Kidney tubule cell (primary cell): ENCODE data around the gene UNC13A.
"Not testable (repeated sequence)": the region's sequence is repeated elsewhere in the genome, so short reads cannot be mapped to it uniquely, and the experiment has no call there.

Experiments used
- DNase-seq: peaks from one replicate; pipeline ENCODE4 v3.0.0-alpha.2; 2018; ENCODE audit warnings: low spot score

The UNC13A gene

GRCh38 chr19:17604372-17605025 is 83.7 kb downstream of the UNC13A start:
- no peak for DNase-seq

- DNase-seq = no peak
Observed at GRCh38 chr19:17602872-17603510, 85.2 kb downstream of the UNC13A start.

GRCh38 chr19:17602217-17602616 is 85.9 kb downstream of the UNC13A start:
- DNase-seq = no peak

- DNase-seq = no peak
Observed at GRCh38 chr19:17601683-17602082, 86.5 kb downstream of the UNC13A start.

DNA sequence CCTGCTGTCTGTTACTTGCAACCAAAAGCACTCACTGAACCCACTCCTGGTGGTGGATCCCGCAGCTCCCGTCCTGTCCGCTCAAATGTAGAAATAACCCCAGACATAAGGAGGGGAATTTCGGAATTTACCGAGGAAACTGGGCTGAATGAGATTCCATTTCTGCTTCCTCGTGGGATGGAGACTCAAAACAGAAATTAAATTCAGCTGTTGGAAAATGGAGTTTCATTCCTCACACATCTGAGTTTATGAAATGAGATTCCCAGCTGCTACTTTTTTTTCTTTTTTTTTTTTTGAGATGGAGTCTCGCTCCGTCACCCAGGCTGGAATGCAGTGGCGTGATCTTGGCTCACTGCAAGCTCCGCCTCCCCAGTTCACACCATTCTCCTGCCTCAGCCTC is 88.4 kb downstream of the UNC13A start:
- no peak for DNase-seq

GRCh38 chr19:17598953-17599352 is 89.2 kb downstream of the UNC13A start:
- DNase-seq = no peak

DNA sequence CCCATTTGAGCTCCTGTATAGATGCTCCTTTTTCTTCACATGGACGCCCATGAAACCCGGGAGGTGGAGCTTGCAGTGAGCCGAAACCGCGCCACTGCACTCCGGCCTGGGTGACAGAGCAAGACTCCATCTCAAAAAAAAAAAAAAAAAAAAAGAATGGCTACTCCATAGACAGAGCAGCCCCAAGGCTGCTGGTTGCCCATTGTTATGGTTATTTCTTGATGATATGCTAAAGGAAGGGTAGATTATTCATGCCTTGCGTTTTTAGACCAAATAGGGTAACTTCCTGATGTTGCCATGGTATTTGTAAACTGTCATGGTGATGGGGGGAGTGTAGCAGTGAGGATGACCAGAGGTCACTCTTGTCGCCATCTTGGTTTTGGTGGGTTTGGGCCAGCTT is 90.1 kb downstream of the UNC13A start:
- DNase-seq = not testable (repeated sequence)

GRCh38 chr19:17594296-17594695 is 93.9 kb downstream of the UNC13A start:
- not testable (repeated sequence) for DNase-seq

DNA sequence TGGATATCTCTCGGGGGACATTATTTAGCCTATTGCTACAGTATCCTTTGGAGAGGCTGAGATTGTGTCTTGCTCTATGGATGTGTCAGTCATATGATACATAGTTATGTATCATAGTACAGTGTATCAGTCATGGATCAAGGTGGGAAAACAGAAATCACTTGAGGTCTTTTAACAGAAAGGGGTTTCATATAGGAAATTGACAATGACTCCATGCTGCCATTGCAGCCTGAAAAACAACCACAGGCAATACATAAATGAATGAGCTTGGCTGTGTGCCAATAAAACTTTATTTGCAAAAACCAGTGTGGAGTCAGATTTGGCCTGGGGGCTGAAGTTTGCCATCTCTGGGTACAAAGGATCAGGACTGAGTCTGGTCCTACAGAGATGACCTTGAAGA is 97.3 kb downstream of the UNC13A start:
- DNase-seq = no peak

DNA sequence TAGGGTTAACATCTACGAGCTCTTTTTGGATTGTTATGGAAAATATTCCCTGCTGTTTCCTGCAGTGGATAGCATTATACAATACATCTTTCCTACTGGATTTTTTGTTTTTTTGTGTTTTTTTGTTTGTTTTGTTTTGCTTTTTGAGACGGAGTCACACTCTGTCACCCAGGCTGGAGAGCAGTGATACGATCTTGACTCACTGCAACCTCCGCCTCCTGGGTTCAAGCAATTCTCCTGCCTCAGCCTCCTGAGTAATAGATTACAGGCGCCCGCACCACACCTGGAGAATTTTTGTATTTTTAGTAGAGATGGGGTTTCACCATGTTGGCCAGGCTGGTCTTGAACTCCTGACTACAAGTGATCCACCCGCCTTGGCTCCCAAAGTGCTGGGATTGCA is 102.8 kb downstream of the UNC13A start:
- not testable (repeated sequence) for DNase-seq

DNA sequence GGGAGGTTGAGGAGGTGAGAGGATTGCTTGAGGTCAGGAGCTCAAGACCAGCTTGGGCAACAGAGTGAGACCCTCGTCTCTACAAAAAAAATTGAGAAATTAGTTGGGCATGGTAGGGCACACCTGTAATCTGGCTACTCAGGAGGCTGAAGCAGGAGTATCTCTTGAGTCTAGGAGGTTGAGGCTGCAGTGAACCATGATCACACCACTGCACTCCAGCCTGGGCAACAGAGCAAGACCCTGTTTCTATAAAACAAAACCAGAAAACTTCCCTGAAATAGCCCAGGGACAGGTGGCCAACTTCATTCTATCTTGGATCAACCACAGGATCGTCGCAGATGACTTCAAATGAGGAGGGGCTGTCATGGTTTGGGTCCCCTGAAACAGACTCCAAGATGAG is 104.0 kb downstream of the UNC13A start:
- DNase-seq = no peak

DNA sequence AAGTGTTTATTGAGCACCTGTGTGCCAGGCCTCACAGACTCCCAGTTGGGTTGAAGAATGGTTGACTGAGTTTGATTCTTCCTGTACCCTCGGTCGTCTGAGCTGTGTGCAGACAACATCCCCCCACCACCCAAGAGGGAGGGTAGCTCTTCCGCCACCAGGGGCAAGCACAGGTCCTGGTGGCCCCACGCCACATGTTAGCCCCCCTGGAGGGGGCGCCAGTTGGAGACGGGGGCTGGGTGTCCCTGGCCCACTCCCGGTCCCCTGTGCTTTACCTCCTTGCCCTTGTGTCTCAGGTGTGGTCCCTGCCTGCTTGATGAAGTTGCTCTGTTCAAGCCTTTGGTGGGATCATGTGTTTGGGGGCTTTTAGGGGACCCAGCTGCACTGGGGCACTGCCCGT is 105.5 kb downstream of the UNC13A start:
- no peak for DNase-seq

DNA sequence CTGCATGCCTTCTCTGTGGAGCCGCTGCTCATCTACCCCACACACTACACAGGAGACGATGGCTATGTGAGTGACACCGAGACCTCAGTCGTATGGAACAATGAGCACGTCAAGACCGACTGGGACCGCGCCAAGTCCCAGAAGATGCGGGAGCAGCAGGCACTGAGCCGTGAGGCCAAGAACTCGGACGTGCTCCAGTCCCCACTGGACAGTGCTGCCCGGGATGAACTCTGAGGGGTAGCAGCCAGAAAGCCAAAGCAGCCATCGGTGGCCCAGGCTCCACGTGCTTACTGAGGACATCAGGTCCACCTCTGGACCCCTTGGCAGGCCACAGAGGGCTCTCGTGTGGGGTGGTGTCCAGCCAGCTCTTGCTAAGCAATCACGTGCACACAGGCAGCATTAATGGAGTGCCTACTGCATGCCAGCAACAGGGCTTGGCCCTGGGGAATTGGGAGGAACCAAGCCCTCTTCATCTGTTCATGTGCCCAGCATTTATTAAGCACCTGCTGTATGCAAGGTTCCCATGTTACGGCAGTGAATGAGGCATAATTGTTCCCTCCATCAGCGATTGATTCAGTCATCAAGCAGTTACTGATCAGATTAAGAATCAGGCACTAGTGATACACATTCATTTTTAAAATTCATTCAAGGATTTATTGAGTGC is 106.8 kb downstream of the UNC13A start:
- DNase-seq = no peak

DNA sequence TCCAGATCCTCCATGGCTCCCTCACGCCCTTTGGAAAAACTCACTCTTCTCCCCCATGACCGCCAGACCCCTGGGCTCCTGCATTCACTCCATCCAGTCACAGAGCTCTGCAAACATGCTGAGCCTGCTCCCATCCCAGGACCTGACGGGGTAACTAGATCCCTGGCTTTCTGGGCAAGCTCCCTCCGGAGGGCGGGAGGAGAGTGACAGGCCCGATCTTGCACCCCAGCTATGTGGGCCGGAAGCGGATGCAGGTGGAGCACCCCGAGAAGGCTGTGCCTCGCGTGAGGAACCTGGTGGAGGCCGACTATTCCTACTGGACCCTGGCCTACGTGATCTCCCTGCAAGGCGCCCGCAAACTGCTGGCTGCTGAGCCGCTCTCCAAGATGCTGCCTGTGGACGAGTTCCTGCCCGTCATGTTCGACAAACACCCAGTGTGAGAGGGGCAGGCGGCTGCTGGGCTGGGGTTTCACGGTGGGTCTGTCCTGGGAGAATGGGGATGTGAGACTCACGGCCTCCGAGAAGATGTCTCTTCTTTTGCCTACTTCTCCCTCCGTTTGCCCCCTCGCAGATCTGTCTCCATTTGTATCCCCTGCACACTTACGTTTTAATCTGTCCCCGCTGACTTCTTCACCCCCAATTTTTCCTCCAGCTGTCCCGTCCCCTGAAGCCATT is 107.5 kb downstream of the UNC13A start:
- DNase-seq = no peak

DNA sequence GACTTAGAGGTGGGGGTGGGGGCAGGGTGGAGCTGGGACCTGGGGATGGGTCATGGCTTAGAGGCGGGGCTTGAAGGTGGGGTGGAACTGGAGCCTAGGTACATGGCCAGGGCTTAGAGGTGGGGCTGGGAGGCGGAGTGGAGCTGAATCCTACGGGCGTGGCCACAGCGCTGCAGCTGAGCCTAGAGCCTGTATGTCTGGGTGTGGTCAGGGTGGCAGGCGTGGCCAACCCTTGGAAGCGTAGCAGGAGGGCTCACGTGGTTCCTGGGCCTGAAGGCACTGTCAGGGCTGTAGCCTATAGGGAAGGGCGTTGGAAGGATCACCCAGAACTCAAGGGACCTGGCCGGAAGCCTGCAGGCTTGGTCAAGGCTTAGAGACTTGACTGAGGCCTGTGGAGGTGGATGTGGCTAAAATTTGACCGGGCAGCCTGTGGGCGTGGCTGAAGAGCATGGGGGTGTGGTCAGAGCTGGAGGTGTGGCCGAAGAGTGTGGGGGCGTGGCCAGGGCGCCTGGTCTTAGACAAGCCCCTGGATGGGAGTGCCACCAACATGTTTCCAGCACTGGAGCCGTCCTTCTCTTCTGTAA is 108.4 kb downstream of the UNC13A start:
- peak; percentile 41 for DNase-seq

- DNase-seq = no peak
Observed at GRCh38 chr19:17577457-17578097, 110.6 kb downstream of the UNC13A start.

- DNase-seq = no peak
Observed at GRCh38 chr19:17576758-17577456, 111.2 kb downstream of the UNC13A start.

GRCh38 chr19:17575871-17576757 is 112.0 kb downstream of the UNC13A start:
- no peak for DNase-seq

- no peak for DNase-seq
Observed at GRCh38 chr19:17572638-17573037, 115.5 kb downstream of the UNC13A start.

DNA sequence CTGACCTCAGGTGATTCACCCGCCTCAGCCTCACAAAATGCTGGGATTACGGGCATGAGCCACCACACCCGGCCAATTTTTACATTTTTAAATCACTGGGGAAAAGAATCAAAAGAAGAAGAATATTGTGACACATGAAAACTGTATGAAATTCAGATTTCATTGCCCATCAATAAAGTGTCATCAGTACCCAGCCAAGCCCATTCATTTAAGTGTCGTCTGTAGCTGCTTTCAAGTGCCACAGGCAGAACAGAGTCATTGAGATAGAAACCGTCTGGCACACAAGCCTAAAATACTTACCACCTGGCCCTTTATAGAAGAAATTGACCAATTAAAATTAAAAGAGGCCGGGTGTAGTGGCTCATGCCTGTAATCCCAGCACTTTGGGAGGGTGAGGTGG is 117.4 kb downstream of the UNC13A start:
- DNase-seq = no peak
